ENCODE results near the gene SLC25A41. TPM values are rescaled to one million over a fixed set of nuclear protein-coding genes. Genes with fewer than 3 reads are reported as not detected.

Gene SLC25A41
- total and polyA plus RNA-seq, 4 experiments from 2014 or later: not detected

DNA sequence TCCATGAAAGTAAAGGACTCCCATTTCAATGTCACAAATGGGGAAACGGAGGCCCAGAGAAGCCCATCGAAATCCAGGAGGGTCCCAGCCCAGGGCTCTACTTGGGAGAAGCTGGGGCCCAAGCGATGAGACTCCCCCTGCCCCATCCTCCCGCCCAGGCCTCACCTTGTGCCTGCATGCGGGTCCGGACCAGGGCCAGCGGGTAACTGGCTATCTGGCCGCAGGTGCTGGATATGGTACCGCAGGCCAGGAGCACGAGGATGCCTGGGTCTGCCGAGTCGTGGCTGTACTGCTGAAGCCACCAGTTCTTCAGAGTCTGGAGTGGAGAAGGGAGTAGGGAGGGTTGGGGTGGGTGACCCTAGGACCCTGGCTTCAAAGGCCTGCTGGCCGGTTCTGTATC is 10.4 kb upstream of the SLC25A41 start:
- H3K9me3 Mint-ChIP-seq: no peaks in the 10 kb centered on the region
- no peaks in the 10 kb centered on the region for H3K27me3 Mint-ChIP-seq
- H3K36me3 Mint-ChIP-seq: peaks cover 9 to 18% of the 10 kb centered on the region in 2 donors
- H3K27me3 ChIP-seq (ENCODE audit: insufficient read depth, low read length): no peaks in the 10 kb centered on the region
- no peak overlapping the region for H3K27ac Mint-ChIP-seq
- no peaks in the 10 kb centered on the region for H3K4me1 Mint-ChIP-seq
- no peak overlapping the region for H3K4me3 Mint-ChIP-seq
- no peaks in the 10 kb centered on the region for H3K4me1 ChIP-seq (ENCODE audit: insufficient read depth, low read length)
- H3K36me3 ChIP-seq (ENCODE audit: insufficient read depth, low read length): no peaks in the 10 kb centered on the region
- no peak overlapping the region for H3K4me3 ChIP-seq (ENCODE audit: low read length in 2 of 2)
- no peaks in the 10 kb centered on the region for H3K9me3 ChIP-seq (ENCODE audit: control insufficient read depth in 1 of 2, low read length in 2 of 2)
- intact Hi-C loops (cut with micrococcal nuclease): no loop called here
- no peak for DNase-seq
- no peak overlapping the region for H3K27ac ChIP-seq (ENCODE audit: low read depth, low read length)
- POLR2A ChIA-PET (ENCODE audit: partially characterized antibody): no interaction called here
- CTCF ChIA-PET (ENCODE audit: partially characterized antibody): no interaction called here

DNA sequence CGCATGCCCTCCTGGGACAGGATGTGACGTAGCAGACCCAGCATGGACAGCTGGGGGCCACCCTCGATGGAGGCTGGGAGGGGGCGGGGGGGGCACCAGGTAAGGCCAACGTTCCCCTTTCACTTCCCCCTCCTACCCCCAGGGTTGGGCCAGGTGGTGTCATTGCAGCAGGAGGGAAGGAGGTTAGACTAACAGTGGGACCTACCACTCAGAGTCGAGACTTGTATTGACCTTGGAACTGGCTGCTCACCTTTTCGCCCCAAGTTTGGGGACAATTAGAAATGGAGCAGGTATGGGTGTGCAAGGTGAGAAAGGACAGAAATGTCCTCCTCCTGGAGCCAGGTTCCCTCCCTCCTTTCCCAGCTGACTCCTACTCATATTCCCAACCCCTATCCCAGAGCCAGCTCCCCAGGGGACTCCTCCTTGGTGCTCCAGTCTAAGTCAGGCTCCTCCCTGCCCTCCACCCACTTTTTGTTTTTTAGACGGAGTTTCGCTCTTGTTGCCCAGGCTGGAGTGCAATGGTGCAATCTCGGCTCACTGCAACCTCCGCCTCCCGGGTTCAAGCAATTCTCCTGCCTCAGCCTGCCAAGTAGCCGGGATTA is 8.6 kb upstream of the SLC25A41 start:
- H3K4me1 Mint-ChIP-seq: no peaks in the 10 kb centered on the region
- Histone ChIP-seq H3K27me3 (ENCODE audit: insufficient read depth, low read length) (no peaks in the 10 kb centered on the region), H3K27ac (ENCODE audit: low read depth, low read length) (no peak overlapping the region), H3K4me1 (ENCODE audit: insufficient read depth, low read length) (no peaks in the 10 kb centered on the region), H3K4me3 (ENCODE audit: low read length in 2 of 2) (no peak overlapping the region), H3K36me3 (ENCODE audit: insufficient read depth, low read length) (no peaks in the 10 kb centered on the region), H3K9me3 (ENCODE audit: control insufficient read depth in 1 of 2, low read length in 2 of 2) (no peaks in the 10 kb centered on the region)
- no peak overlapping the region for H3K27ac Mint-ChIP-seq
- H3K36me3 Mint-ChIP-seq: peaks cover 9 to 17% of the 10 kb centered on the region in 2 donors
- intact Hi-C loops (cut with micrococcal nuclease): no loop called here
- CTCF ChIA-PET (ENCODE audit: partially characterized antibody): no interaction called here
- no peaks in the 10 kb centered on the region for H3K9me3 Mint-ChIP-seq
- H3K27me3 Mint-ChIP-seq: no peaks in the 10 kb centered on the region
- no peak overlapping the region for H3K4me3 Mint-ChIP-seq
- DNase-seq: peak in 1 of 5 donors; percentile 10
- POLR2A ChIA-PET (ENCODE audit: partially characterized antibody): no interaction called here

DNA sequence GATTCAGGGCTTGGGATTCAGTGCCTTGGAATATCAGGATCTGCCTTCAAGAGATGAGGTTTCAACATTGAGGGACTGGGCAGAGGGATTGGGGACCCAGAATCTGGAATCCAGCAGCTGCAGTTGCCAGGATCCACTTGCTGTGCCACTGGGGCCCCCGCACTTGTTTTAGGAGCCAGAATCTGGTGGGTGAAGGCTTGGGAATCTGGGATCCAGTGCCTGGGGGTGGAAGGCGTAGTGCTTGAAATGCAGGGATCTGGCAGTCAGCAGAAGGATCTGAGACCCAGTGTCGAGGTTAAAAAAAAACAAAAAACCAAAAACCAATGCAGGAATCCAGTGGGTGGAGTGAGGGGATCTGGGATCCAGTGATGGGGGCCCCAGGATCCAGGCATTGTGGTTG is 7.3 kb upstream of the SLC25A41 start:
- CTCF ChIA-PET (ENCODE audit: partially characterized antibody): no interaction called here
- Mint-ChIP-seq H3K27me3 (no peaks in the 10 kb centered on the region), H3K4me3 (no peak overlapping the region), H3K9me3 (no peaks in the 10 kb centered on the region), H3K4me1 (no peaks in the 10 kb centered on the region), H3K27ac (no peak overlapping the region), H3K36me3 (peaks cover 1 to 5% of the 10 kb centered on the region in 2 donors)
- Histone ChIP-seq H3K4me1 (ENCODE audit: insufficient read depth, low read length) (no peaks in the 10 kb centered on the region), H3K4me3 (ENCODE audit: low read length in 2 of 2) (no peak overlapping the region), H3K36me3 (ENCODE audit: insufficient read depth, low read length) (no peaks in the 10 kb centered on the region), H3K27ac (ENCODE audit: low read depth, low read length) (no peak overlapping the region), H3K27me3 (ENCODE audit: insufficient read depth, low read length) (no peaks in the 10 kb centered on the region), H3K9me3 (ENCODE audit: control insufficient read depth in 1 of 2, low read length in 2 of 2) (no peaks in the 10 kb centered on the region)
- DNase-seq: no peak
- POLR2A ChIA-PET (ENCODE audit: partially characterized antibody): no interaction called here
- intact Hi-C loops (cut with micrococcal nuclease): no loop called here

DNA sequence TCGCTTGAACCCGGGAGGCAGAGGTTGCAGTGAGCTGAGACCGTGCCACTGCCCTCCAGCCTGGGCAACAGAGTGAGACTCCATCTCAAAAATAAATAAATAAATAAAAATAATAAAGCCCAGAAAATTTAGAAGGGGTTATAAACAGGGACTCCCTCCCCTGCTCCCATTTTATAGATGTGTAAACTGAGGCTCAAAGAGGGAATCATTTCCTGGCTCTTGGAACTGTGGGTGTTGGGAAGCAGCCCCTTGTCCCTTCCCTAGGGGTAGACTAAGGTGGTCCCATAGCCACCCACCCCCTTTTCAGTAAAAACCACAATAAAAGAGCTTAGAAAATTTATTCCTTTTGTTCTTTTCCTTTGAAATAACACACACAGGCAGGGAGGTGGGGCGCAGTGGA is 6.2 kb upstream of the SLC25A41 start:
- intact Hi-C loops (cut with micrococcal nuclease): no loop called here
- ChIA-PET POLR2A (ENCODE audit: partially characterized antibody) (no interaction called here), CTCF (ENCODE audit: partially characterized antibody) (no interaction called here)
- H3K27me3 ChIP-seq (ENCODE audit: insufficient read depth, low read length): no peaks in the 10 kb centered on the region
- no peak for DNase-seq
- Mint-ChIP-seq H3K27me3 (no peaks in the 10 kb centered on the region), H3K27ac (peak overlapping the region in 1 of 7 donors; percentile 57), H3K4me3 (no peak overlapping the region), H3K9me3 (no peaks in the 10 kb centered on the region), H3K4me1 (no peaks in the 10 kb centered on the region), H3K36me3 (no peaks in the 10 kb centered on the region)
- H3K4me1 ChIP-seq (ENCODE audit: insufficient read depth, low read length): no peaks in the 10 kb centered on the region
- H3K9me3 ChIP-seq (ENCODE audit: control insufficient read depth in 1 of 2, low read length in 2 of 2): no peaks in the 10 kb centered on the region
- no peaks in the 10 kb centered on the region for H3K36me3 ChIP-seq (ENCODE audit: insufficient read depth, low read length)
- no peak overlapping the region for H3K4me3 ChIP-seq (ENCODE audit: low read length in 2 of 2)
- H3K27ac ChIP-seq (ENCODE audit: low read depth, low read length): no peak overlapping the region

DNA sequence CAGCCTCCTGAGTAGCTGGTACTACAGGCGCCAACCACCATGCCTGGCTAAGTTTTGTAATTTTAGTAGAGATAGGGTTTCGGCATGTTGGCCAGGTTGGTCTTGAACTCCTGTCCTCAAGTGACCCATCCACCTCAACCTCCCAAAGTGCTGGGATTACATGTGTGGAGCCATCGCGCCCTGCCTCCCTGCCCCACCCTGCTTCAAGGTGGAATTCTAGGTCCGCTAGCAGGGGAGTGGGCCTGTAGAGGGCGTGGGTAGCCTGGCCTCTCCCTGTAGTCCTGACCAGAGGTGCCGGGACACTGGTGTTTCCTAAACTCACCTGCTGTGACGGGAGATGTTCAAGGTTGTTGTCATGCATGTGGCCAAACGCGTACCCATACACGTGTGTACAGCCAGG is 398 bp downstream of the SLC25A41 start:
- H3K4me3 Mint-ChIP-seq: no peak overlapping the region
- no peak overlapping the region for H3K27ac Mint-ChIP-seq
- Histone ChIP-seq H3K4me3 (ENCODE audit: low read length in 2 of 2) (no peak overlapping the region), H3K9me3 (ENCODE audit: control insufficient read depth in 1 of 2, low read length in 2 of 2) (no peaks in the 10 kb centered on the region), H3K36me3 (ENCODE audit: insufficient read depth, low read length) (no peaks in the 10 kb centered on the region), H3K27me3 (ENCODE audit: insufficient read depth, low read length) (no peaks in the 10 kb centered on the region), H3K27ac (ENCODE audit: low read depth, low read length) (no peak overlapping the region), H3K4me1 (ENCODE audit: insufficient read depth, low read length) (peaks cover 4% of the 10 kb centered on the region)
- no peaks in the 10 kb centered on the region for H3K9me3 Mint-ChIP-seq
- no peaks in the 10 kb centered on the region for H3K27me3 Mint-ChIP-seq
- H3K4me1 Mint-ChIP-seq: peaks cover 0 to 1% (median 0%) of the 10 kb centered on the region in 4 donors
- CTCF ChIA-PET (ENCODE audit: partially characterized antibody): no interaction called here
- DNase-seq: no peak
- POLR2A ChIA-PET (ENCODE audit: partially characterized antibody): no interaction called here
- intact Hi-C loops (cut with micrococcal nuclease): no loop called here
- no peaks in the 10 kb centered on the region for H3K36me3 Mint-ChIP-seq

DNA sequence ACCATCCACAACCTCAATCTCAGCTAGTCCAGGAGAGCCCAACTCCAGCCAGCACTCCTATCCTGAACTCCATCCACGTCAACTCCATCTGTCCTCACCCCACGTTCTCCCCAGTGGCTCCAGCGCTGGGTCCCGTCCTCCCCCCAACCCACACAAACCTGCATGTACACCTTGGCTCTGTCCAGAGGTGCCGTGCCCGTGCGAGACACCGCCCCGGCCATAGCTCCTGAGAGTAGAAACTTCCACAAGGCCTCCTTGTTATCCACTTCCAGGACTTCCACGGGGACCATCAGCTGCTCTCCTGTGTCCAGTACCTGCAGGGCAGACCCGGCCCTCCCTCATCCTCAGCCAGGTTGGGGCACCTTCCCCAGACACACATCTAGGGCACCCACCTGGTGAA is 1.7 kb downstream of the SLC25A41 start:
- H3K9me3 ChIP-seq (ENCODE audit: control insufficient read depth in 1 of 2, low read length in 2 of 2): no peaks in the 10 kb centered on the region
- H3K4me3 Mint-ChIP-seq: peak overlapping the region in 1 of 8 donors; percentile 58
- H3K36me3 ChIP-seq (ENCODE audit: insufficient read depth, low read length): no peaks in the 10 kb centered on the region

DNA sequence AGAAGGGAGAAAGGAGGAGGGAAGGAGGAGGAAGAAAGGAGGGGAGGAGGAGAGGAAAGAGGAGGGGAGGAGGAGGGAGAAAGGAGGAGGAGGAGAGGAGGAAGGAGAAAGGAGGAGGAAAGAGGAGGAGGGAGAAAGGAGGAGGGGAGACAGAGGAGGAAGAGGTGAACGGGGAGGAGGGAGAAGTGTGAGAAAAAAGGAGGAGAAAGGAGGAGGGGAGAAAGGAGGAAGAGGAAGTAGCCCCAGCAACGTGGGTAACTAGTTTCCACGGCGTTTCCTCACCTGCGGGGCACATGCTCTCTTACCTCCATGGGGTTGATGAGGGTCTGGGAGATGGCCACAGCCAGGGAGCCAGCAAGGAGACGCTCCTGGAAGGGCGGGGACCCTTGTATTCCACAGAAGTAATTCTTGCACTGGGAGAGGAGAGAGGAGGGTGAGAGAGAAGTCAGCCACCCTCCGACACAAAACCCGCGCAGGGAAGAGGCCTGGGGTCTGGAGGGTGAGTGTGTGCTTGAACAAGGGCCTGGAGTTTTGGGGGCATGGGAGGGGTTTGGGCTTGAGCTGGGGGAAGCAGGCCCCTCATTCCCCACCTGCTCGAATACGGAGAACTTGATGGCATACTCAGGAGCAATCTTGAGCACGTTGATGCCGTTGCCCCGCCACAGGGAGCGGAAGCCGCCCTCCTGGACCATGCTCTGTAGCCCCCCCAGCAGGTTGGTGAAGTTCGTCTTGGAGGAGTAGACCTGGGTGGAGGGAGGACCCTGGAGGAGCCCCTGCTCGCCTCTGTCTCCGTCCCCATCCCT is 3.9 kb downstream of the SLC25A41 start:
- DNase-seq: no peak
- Histone ChIP-seq H3K4me3 (ENCODE audit: low read length in 2 of 2) (no peak overlapping the region), H3K4me1 (ENCODE audit: insufficient read depth, low read length) (peaks cover 15% of the 10 kb centered on the region), H3K36me3 (ENCODE audit: insufficient read depth, low read length) (no peaks in the 10 kb centered on the region), H3K27ac (ENCODE audit: low read depth, low read length) (no peak overlapping the region), H3K9me3 (ENCODE audit: control insufficient read depth in 1 of 2, low read length in 2 of 2) (no peaks in the 10 kb centered on the region), H3K27me3 (ENCODE audit: insufficient read depth, low read length) (no peaks in the 10 kb centered on the region)
- Mint-ChIP-seq H3K4me3 (no peak overlapping the region), H3K27ac (no peak overlapping the region), H3K36me3 (peaks cover 0 to 2% of the 10 kb centered on the region in 2 donors), H3K27me3 (no peaks in the 10 kb centered on the region), H3K4me1 (peaks cover 4 to 13% (median 9%) of the 10 kb centered on the region in 4 donors), H3K9me3 (peaks cover 0 to 2% (median 0%) of the 10 kb centered on the region in 8 donors)
- ChIA-PET POLR2A (ENCODE audit: partially characterized antibody) (no interaction called here), CTCF (ENCODE audit: partially characterized antibody) (interaction anchor here (0.6 kb wide), 1 partner anchor 75 kb away, joined by 3 read pairs; no protein-coding TSS in a partner anchor)
- intact Hi-C loops (cut with micrococcal nuclease): loop anchor here (10.0 kb wide), 1 partner anchor 75 kb away; the partner anchor contains the start of gene TUBB4A

More for the DNA sequence above, 1.7 kb downstream of the SLC25A41 start:
- DNase-seq: peak in 1 of 5 donors; percentile 14
- Mint-ChIP-seq H3K27me3 (no peaks in the 10 kb centered on the region), H3K36me3 (no peaks in the 10 kb centered on the region), H3K9me3 (no peaks in the 10 kb centered on the region), H3K27ac (no peak overlapping the region), H3K4me1 (peaks cover 0 to 1% (median 0%) of the 10 kb centered on the region in 4 donors)
- Histone ChIP-seq H3K27ac (ENCODE audit: low read depth, low read length) (no peak overlapping the region), H3K4me1 (ENCODE audit: insufficient read depth, low read length) (peaks cover 4% of the 10 kb centered on the region), H3K4me3 (ENCODE audit: low read length in 2 of 2) (no peak overlapping the region), H3K27me3 (ENCODE audit: insufficient read depth, low read length) (no peaks in the 10 kb centered on the region)
- ChIA-PET CTCF (ENCODE audit: partially characterized antibody) (no interaction called here), POLR2A (ENCODE audit: partially characterized antibody) (interaction anchor here (1.0 kb wide), 1 partner anchor 29 kb away, joined by 4 read pairs; no protein-coding TSS in a partner anchor)
- intact Hi-C loops (cut with micrococcal nuclease): no loop called here

All from CD4-positive, alpha-beta memory T cell (primary cell).